ENCODE data around the gene PTGDR.

- TF ChIP-seq CTCF (IDR thresholded peaks at IDR 0.05; ENCODE audit: low read depth, low read length) = no peak
- no peak for TF ChIP-seq POLR2A (IDR thresholded peaks at IDR 0.05; ENCODE audit: extremely low read depth, insufficient read length)
- no peak for TF ChIP-seq MYC (IDR thresholded peaks at IDR 0.05; ENCODE audit: low read depth, low read length)
Measured at GRCh38 chr14:52314595-52315354, 47.3 kb downstream of the PTGDR start.
